Esophagus mucosa (tissue), 1 donor: ENCODE data around the gene DISC1. TPM values are rescaled to one million over a fixed set of nuclear protein-coding genes. Genes with fewer than 3 reads are reported as not detected.
"Not testable (repeated sequence)": the region's sequence is repeated elsewhere in the genome, so short reads cannot be mapped to it uniquely, and the experiment has no call there.

Source experiments
- ATAC-seq: fragments of 200-7000 bp; cut with Tn5 transposase; one replicate; pipeline ENCODE4 v1.9.1; 2020
- total RNA-seq: library from RNA; stranded (reverse); gene quantifications from one replicate; pipeline ENCODE4 v1.2.4, GENCODE V29; 2023
- donor health status: DM: yes; HTN: yes; CAD: no.

The DISC1 gene
- total RNA-seq, 1 donor from 2014 or later, result 2.4 TPM

- no peak for ATAC-seq
Observed at GRCh38 chr1:231639819-231640218, 13.2 kb downstream of the DISC1 start.

- ATAC-seq, result not testable (repeated sequence)
Observed at GRCh38 chr1:231641444-231641843, 14.9 kb downstream of the DISC1 start.

DNA sequence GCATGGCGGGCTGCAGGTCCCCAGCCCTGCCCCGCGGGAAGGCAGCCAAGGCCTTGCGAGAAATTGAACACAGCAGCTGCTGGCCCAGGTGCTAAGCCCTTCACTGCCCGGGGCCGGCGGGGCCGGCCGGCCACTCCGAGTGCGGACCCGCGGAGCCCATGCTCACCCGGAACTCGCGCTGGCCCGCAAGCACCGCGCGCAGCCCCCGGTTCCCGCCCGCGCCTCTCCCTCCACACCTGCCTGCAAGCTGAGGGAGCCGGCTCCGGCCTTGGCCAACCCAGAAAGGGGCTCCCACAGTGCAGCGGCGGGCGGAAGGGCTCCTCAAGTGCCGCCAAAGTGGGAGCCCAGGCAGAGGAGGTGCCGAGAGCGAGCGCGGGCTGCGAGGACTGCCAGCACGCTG, 15.5 kb downstream of the DISC1 start:
- ATAC-seq, result not testable (repeated sequence)

DNA sequence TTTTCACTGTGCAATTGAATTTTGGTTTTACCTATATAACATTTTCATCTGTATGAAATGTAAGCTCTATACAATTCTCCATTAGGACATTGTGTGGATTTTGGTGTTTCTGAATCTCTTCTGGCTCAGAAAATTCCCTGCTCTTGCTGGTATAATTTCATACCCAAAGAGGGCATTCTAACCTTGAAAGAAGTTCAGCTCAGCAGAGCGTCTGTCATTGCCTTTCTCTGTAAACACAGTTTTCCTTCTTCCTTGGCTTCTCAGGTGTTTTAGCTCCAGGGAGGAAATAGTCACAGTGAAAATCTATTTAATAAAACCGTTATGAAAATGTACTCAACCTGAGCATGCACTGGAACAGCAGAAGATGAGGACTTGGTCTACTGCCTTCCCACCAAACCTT, 16.0 kb downstream of the DISC1 start:
- no peak for ATAC-seq

- ATAC-seq, result no peak
Observed at GRCh38 chr1:231643071-231643934, 16.7 kb downstream of the DISC1 start.

GRCh38 chr1:231643935-231644237, 17.3 kb downstream of the DISC1 start:
- ATAC-seq, result no peak

GRCh38 chr1:231645634-231646033, 19.0 kb downstream of the DISC1 start:
- not testable (repeated sequence) for ATAC-seq

DNA sequence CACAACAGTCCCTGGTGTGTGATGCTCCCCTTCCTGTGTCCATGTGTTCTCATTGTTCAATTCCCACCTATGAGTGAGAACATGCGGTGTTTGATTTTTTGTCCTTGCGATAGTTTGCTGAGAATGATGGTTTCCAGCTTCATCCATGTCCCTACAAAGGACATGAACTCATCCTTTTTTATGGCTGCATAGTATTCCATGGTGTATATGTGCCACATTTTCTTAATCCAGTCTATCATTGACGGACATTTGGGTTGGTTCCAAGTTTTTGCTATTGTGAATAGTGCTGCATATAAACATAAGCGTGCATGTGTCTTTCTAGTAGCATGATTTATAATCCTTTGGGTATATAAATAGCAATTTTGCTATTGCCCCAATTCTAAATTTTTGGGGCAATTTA, 19.6 kb downstream of the DISC1 start:
- not testable (repeated sequence) for ATAC-seq

DNA sequence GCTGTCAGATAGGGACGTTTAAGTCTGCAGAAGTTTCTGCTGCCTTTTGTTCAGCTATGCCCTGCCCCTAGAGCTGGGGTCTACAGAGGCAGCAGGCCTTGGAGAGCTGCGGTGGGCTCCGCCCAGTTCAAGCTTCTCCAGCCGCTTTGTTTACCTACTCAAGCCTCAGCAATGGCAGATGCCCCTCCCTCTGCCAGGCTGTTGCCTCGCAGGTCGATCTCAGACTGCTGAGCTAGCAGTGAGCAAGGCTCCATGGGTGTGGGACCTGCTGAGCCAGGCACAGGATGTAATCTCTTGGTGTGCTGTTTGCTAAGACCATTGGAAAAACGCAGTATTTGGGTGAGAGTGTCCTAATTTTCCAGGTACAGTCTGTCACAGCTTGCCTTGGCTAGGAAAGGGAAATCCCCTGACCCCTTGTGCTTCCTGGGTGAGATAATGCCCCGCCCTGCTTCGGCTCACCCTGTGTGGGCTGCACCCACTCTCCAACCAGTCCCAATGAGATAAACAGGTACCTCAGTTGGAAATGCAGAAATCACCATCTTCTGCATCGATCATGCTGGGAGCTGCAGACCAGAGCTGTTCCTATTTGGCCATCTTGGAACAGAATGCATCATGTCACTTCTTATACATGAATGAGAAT, 25.2 kb downstream of the DISC1 start:
- ATAC-seq, result not testable (repeated sequence)

GRCh38 chr1:231653632-231654031, 27.0 kb downstream of the DISC1 start:
- no peak for ATAC-seq

- no peak for ATAC-seq
Observed at GRCh38 chr1:231656741-231657140, 30.2 kb downstream of the DISC1 start.

GRCh38 chr1:231658223-231658622, 31.6 kb downstream of the DISC1 start:
- ATAC-seq, result not testable (repeated sequence)

GRCh38 chr1:231660198-231660597, 33.6 kb downstream of the DISC1 start:
- ATAC-seq, result no peak

- ATAC-seq, result no peak
Observed at GRCh38 chr1:231663211-231663792, 36.7 kb downstream of the DISC1 start.

- no peak for ATAC-seq
Observed at GRCh38 chr1:231665101-231665500, 38.5 kb downstream of the DISC1 start.

- ATAC-seq, result no peak
Observed at GRCh38 chr1:231665726-231666125, 39.1 kb downstream of the DISC1 start.

- no peak for ATAC-seq
Observed at GRCh38 chr1:231666220-231666936, 39.8 kb downstream of the DISC1 start.

DNA sequence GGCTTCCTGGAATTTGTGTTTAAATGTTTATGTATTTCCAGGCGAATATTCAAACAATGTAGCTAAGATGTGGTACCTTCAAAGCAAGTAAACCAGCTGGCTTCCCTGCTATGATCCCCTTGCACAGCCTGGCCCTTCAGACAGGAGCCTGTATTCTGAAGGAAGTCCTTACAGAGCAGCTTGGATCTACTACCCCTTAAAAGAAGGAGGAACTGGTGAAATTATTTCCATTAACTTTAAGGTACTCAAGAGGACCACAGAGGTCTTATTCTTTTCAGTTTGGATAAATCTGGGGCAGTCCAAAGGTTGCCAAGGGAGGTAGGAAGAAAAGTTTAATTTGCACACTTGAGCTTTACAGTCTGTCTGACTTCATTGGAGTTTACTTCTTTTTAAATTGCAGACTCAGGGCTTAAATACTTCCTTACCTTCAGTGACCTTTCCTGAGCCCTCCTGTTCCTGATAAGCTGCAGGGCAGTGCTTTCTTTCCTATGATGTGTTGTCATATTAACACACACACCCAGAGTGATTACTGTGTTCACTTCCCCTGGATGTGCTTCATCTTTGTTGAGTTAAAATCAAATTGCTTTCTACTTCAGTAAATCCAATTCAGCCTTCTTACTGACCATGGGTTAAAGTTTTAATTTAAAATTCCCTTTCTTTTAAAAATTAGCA, 40.5 kb downstream of the DISC1 start:
- no peak for ATAC-seq

- ATAC-seq, result no peak
Observed at GRCh38 chr1:231667896-231668506, 41.4 kb downstream of the DISC1 start.

GRCh38 chr1:231668826-231669225, 42.2 kb downstream of the DISC1 start:
- ATAC-seq, result no peak

- not testable (repeated sequence) for ATAC-seq
Observed at GRCh38 chr1:231669864-231670621, 43.5 kb downstream of the DISC1 start.
